Measurements from ENCODE around the gene MS4A3. TPM values are rescaled to one million over a fixed set of nuclear protein-coding genes. Genes with fewer than 3 reads are reported as not detected.
"Not testable (repeated sequence)": the region's sequence is repeated elsewhere in the genome, so short reads cannot be mapped to it uniquely, and the experiment has no call there.

Gene MS4A3
- total RNA-seq, 1 donor = 16.7 TPM

DNA sequence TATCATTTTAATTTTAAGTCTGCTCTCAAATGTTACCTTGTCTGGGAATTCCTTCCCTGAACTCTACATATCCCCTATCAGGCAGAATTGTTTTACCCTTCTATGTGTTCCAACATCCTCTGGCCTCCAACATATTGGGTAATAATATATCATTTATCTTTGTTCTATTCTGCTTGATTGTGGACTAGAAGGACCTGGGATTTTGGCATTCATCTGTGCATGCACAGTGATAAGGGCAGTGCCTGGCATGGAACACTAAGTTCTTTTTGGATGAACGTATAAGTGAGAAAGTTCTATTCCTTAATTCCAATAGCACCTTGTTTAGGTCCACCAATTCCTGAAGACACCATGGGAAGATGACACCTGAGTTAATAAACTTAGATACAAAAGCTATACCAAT is 30.8 kb downstream of the MS4A3 start:
- no peak for DNase-seq (ENCODE audit: low read depth in 2 of 3, low spot score in 2 of 3)

DNA sequence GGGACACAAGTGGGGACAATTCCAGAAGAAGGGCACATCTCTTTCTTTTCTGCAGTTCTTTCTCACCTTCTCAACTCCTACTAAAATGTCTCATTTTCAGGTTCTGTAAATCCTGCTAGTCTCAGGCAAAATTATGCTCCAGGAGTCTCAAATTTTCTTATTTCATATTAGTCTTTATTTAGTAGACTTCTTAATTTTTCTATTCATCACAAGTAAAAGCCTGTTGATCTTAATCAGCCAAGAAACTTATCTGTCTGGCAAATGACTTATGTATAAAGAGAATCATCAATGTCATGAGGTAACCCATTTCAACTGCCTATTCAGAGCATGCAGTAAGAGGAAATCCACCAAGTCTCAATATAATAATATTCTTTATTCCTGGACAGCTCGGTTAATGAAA is 31.9 kb downstream of the MS4A3 start, which contains the start of gene MS4A2:
Gene MS4A2 (plus strand): TSS at position 301 of the 400 bp plus-strand sequence. CDS start 102 bp downstream, outside the sequence.
- DNase-seq (ENCODE audit: low read depth in 2 of 3, low spot score in 2 of 3) = no peak

DNA sequence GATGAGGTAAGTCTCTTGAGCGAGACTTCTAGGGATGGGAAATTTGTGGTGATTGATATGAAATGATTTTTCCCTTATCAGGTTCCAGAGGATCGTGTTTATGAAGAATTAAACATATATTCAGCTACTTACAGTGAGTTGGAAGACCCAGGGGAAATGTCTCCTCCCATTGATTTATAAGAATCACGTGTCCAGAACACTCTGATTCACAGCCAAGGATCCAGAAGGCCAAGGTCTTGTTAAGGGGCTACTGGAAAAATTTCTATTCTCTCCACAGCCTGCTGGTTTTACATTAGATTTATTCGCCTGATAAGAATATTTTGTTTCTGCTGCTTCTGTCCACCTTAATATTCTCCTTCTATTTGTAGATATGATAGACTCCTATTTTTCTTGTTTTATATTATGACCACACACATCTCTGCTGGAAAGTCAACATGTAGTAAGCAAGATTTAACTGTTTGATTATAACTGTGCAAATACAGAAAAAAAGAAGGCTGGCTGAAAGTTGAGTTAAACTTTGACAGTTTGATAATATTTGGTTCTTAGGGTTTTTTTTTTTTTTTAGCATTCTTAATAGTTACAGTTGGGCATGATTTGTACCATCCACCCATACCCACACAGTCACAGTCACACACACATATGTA is 39.1 kb downstream of the MS4A3 start:
- DNase-seq (ENCODE audit: low read depth in 2 of 3, low spot score in 2 of 3) = no peak

DNA sequence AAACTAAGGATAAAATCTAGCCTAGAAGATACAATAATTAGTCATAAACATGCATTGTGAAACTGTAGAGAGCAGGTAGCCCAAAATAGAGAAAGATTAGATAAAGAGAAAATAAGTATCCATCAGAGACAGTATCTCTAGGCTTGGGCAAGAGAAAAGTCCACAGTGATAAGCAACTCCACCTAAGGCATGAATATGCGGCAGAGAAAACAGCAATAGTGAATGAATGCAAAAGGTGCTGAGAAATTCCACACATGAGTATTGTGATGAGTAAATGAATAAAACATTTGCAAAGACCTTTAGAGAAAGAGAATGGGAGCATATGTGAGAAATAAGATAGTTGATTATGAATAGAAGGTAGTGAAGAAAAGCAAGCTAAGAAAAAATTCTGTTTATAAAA is 40.7 kb downstream of the MS4A3 start:
- no peak for DNase-seq (ENCODE audit: low read depth in 2 of 3, low spot score in 2 of 3)

DNA sequence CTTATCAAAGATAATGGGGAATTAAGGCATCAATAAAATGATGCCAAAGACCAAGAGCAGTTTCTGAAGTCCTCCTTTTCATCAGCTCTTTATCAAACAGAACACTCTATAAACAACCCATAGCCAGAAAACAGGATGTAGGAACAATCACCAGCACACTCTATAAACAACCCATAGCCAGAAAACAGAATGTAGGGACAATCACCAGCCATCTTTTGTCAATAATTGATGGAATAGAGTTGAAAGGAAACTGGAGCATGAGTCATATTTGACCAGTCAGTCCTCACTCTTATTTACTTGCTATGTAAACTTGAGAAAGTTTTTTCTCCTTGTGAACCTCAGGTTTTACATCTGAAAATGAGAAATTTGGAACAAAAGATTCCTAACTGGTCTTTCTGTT is 42.0 kb downstream of the MS4A3 start:
- no peak for DNase-seq (ENCODE audit: low read depth in 2 of 3, low spot score in 2 of 3)

DNA sequence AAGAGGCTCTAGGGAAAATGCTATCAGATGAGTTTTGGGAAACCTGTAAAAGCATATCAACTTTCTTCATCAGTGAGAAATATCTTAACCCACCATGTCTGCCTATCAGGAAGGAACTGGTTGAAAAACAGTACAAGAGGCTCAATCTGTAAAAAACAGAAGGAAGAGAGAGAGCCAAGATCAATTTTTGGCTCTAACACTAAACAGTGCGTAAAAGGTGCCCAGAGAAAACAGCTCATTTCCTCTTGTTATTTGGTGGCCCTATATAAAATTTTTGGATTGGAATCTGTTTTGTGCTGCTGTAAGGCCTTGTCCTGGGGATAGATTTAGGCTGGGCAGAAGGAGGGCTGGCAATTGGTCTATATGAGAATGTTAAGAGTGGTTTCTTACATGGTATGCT is 44.1 kb downstream of the MS4A3 start:
- peak in 2 of 3 donors; percentile 11 to 31 for DNase-seq (ENCODE audit: low read depth in 2 of 3, low spot score in 2 of 3)

DNA sequence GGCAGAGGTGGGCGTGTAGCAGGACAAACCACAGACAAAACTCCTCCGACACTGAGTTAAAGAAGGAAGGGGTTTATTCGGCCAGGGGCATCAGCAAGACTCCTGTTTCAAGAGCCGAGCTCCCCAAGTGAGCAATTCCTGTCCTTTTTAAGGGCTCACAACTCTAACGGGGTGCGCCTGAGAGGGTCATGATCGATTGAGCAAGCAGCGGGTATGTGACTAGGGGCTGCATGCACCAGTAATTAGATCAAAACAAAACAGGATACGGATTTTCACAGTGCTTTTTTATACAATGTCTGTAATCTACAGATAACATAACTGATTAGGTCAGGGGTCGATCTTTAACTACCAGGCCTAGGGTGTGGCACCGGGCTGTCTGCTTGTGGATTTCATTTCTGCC is 44.9 kb downstream of the MS4A3 start:
- DNase-seq (ENCODE audit: low read depth in 2 of 3, low spot score in 2 of 3) = peak in 1 of 3 donors; percentile 6

DNA sequence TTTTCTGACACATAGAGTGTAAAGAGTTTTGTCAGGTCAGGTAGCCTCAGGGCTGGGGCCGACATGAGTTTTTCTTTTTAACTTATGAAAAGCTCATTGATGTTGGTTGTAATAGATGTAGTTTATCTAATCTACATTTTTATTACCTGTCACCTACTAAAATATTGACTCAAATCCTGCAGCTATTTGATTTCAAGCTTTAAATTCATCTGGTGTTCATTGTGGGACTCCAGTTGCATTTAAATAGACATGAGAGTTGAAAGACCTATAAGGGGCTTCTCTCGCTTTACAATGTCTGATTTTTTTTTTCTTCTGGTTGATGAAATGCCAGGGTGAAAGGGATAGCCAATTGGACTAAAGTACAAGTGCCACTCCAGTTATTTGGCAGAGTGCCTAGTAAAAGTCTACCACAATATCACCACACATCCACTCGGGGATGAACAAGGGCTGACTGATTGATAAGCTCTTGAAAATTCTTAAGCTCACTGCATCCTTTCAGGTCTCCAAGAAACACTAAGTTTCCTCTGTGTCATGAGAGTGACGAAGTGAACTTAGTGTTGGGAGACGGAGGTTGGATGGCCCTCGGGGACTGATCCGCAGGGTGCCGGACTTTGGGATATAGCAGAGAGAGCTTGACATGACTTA is 48.1 kb downstream of the MS4A3 start:
- peak in 1 of 3 donors; percentile 31 for DNase-seq (ENCODE audit: low read depth in 2 of 3, low spot score in 2 of 3)

DNA sequence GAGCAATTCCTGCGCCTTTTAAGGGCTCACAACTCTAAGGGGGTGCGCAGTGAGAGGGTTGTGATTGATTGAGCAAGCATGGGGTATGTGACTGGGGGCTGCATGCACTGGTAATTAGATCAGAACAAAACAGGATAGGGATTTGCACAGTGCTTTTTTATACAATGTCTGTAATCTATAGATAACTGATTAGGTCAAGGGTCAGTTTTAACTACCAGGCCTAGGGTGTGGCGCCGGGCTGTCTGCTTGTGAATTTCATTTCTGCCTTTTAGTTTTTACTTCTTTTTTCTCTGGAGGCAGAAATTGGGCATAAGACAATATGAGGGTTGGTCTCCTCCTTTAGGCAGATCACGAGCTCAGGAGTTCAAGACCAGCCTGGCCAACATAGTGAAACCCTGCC is 52.2 kb downstream of the MS4A3 start:
- DNase-seq (ENCODE audit: low read depth in 2 of 3, low spot score in 2 of 3) = not testable (repeated sequence)

DNA sequence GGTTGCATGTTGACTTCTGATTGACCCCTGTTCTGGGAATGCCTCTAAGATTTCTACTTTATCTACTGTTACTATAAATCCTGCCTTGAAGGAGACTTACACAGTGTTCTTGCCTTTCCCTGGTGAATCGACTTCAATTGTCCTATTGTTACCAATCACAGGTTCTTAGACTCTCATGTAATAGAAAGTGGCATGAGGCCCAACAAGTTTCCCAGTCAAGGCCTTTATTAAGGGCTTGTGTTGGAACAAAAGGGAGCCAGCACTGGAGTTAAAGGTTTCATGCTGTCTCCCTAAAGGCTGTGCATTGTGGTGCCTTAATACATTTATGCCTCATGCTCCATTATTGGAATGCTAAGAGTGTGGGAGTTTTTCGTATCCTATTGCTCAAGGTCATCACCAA is 55.3 kb downstream of the MS4A3 start:
- no peak for DNase-seq (ENCODE audit: low read depth in 2 of 3, low spot score in 2 of 3)

DNA sequence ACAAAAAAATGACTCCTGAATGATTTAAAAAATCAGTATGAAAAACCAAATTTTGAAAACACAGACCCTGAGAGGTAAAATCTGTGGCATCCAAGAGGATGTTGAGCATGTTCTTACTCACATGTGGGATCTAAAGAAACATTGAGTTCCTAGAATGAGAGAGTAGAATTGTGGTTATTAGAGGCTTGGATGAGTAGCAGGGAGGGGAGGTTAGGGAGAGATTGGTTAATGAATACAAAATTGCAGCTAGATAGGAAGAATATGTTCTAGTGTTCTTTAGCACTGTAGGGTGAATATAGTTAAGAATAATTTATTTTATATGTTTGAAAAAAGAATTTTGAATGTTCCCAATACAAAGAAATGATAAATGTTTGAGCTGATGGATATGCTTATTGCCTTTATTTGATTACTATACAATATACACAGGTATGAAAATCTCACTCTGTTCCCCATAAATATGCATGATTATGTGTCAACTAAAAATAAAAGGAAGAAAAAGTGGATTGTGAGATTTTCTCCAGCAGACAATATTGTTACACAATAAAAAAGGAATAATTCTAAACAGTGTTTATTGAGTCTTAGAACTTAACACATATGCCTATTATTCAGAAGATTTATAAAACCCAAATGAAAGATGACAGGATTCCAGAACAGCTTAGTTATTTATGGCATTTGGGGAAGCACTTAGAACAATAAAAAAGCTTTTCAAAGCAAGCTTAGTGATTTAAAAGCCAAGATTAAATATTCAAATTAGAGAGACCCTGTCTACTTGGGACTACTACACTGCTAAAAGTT is 60.7 kb downstream of the MS4A3 start:
- DNase-seq (ENCODE audit: low read depth in 2 of 3, low spot score in 2 of 3) = no peak

DNA sequence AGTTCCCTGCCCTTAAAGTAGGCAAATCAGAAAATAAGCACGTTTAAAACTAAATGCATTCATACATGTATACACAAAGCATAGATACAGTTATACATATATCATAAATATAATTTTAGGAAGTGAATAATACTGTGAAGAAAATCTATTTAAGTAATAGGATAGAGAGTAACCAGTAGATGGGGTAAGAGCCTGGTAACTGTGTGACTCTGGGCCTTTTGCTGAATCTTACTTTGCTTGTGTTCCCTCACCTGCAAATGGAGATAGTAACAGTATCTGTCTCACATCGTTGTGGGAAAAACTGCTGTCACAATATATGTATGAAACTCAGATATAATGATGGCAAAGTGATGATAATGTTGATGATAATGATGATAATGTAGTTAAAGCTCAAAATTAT is 61.9 kb downstream of the MS4A3 start:
- no peak for DNase-seq (ENCODE audit: low read depth in 2 of 3, low spot score in 2 of 3)

DNA sequence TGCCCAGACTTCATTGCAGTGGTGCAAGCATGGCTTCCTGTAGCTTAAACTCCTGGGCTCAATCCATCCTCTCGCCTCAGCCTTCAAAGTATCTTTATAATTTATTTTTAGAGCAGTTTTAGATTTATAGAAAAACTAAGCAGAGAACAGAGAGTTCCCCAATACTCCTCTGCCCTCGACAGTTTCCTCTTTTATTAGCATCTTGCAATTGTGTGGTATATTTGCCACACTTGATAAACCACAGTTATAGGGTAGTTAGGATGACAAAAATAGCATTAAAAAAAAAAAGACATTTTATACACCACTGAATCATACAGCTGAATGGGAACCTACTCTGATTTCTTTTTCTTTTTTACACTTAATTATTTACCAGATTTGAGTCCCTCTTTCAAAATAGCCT is 63.2 kb downstream of the MS4A3 start:
- peak in 1 of 3 donors; percentile 51 for DNase-seq (ENCODE audit: low read depth in 2 of 3, low spot score in 2 of 3)

Other genes starting within 250 kb of the MS4A3 start
- 80.2 TPM for gene MRPL16, start 245.9 kb upstream of the MS4A3 start, total RNA-seq
- gene CBLIF, start 211.2 kb upstream of the MS4A3 start, total RNA-seq = not detected
- gene TCN1, start 190.2 kb upstream of the MS4A3 start, total RNA-seq = under 0.01 TPM
- gene OOSP3, start 177.9 kb upstream of the MS4A3 start, total RNA-seq = not detected
- not detected for gene OOSP1, start 118.2 kb upstream of the MS4A3 start, total RNA-seq
- gene OOSP4A, start 92.6 kb upstream of the MS4A3 start, total RNA-seq = not detected
- gene OOSP4B, start 39.5 kb upstream of the MS4A3 start, total RNA-seq = not detected
- gene OOSP2, start 16.3 kb upstream of the MS4A3 start, total RNA-seq = not detected
- 4.8 TPM for gene MS4A2, start 32.0 kb downstream of the MS4A3 start, total RNA-seq
- 4.3 TPM for gene MS4A6A, start 126.4 kb downstream of the MS4A3 start, total RNA-seq
- 0.54 TPM for gene MS4A4E, start 186.5 kb downstream of the MS4A3 start, total RNA-seq
- gene MS4A4A, start 224.0 kb downstream of the MS4A3 start, total RNA-seq = 1.1 TPM

All from hematopoietic multipotent progenitor cell (in vitro differentiated cells).